ES-I3 (cell line): Measurements from ENCODE around the gene ATP6V1F.
A peak's percentile ranks its signal among the peaks of the same experiment; 100 is the strongest.

Experiments
- H3K36me3 ChIP-seq: 2 replicates; pipeline ENCODE4 v1.6.1; 2013; ENCODE audit warnings: mild to moderate bottlenecking, low read length, control low read depth, moderate library complexity; ENCODE audit not compliant: insufficient read depth
- H3K4me1 ChIP-seq: 2 replicates; pipeline ENCODE4 v1.6.1; 2013; ENCODE audit warnings: mild to moderate bottlenecking, control low read depth, low read length; ENCODE audit not compliant: insufficient read depth
- H3K9ac ChIP-seq: 2 replicates; pipeline ENCODE4 v1.6.1; 2013; ENCODE audit warnings: low read depth, mild to moderate bottlenecking, low read length, moderate library complexity
- H3K9me3 ChIP-seq: 2 replicates; pipeline ENCODE4 v1.6.1; 2013; ENCODE audit warnings: mild to moderate bottlenecking, low read length, moderate library complexity; ENCODE audit not compliant: control insufficient read depth, insufficient read depth

ATP6V1F gene

GRCh38 chr7:128865996-128866877 lies 3.6 kb downstream of the ATP6V1F start:
- H3K9ac ChIP-seq: no peak overlapping the region
- H3K9me3 ChIP-seq: no peaks in the 10 kb centered on the region
- no peaks in the 10 kb centered on the region for H3K36me3 ChIP-seq
- H3K4me1 ChIP-seq: no peaks in the 10 kb centered on the region; the same call in 1 of the 2 replicates

- Histone ChIP-seq H3K9ac (no peak overlapping the region), H3K4me1 (peaks cover 2% of the 10 kb centered on the region; the same call in 1 of the 2 replicates), H3K36me3 (no peaks in the 10 kb centered on the region), H3K9me3 (no peaks in the 10 kb centered on the region)
Measured at GRCh38 chr7:128867241-128867640, 4.6 kb downstream of the ATP6V1F start.

- Histone ChIP-seq H3K9ac (no peak overlapping the region; the same call in 1 of the 2 replicates), H3K9me3 (no peaks in the 10 kb centered on the region), H3K4me1 (peaks cover 3% of the 10 kb centered on the region; the same call in 1 of the 2 replicates), H3K36me3 (no peaks in the 10 kb centered on the region)
Measured at GRCh38 chr7:128867842-128868623, 5.4 kb downstream of the ATP6V1F start.

GRCh38 chr7:128868624-128869137 lies 6.0 kb downstream of the ATP6V1F start:
- Histone ChIP-seq H3K36me3 (no peaks in the 10 kb centered on the region), H3K4me1 (peaks cover 3% of the 10 kb centered on the region; the same call in 1 of the 2 replicates), H3K9ac (peak overlapping the region; percentile 69), H3K9me3 (no peaks in the 10 kb centered on the region)

GRCh38 chr7:128869138-128869943 lies 6.7 kb downstream of the ATP6V1F start:
- Histone ChIP-seq H3K9ac (peak overlapping the region; percentile 69), H3K36me3 (no peaks in the 10 kb centered on the region)

GRCh38 chr7:128869944-128870285 lies 7.3 kb downstream of the ATP6V1F start:
- H3K36me3 ChIP-seq: no peaks in the 10 kb centered on the region
- no peaks in the 10 kb centered on the region for H3K9me3 ChIP-seq
- peaks cover 3% of the 10 kb centered on the region; the same call in 1 of the 2 replicates for H3K4me1 ChIP-seq
- H3K9ac ChIP-seq: peak overlapping the region; percentile 69; the same call in 1 of the 2 replicates

More at GRCh38 chr7:128869138-128869943, 6.7 kb downstream of the ATP6V1F start:
- Histone ChIP-seq H3K9me3 (no peaks in the 10 kb centered on the region), H3K4me1 (peaks cover 3% of the 10 kb centered on the region; the same call in 1 of the 2 replicates)

- Histone ChIP-seq H3K4me1 (peaks cover 3% of the 10 kb centered on the region; the same call in 1 of the 2 replicates), H3K9ac (no peak overlapping the region), H3K9me3 (no peaks in the 10 kb centered on the region), H3K36me3 (no peaks in the 10 kb centered on the region)
Measured at GRCh38 chr7:128871050-128871449, 8.4 kb downstream of the ATP6V1F start.

GRCh38 chr7:128872394-128872824 lies 9.8 kb downstream of the ATP6V1F start:
- Histone ChIP-seq H3K9ac (no peak overlapping the region), H3K4me1 (peaks cover 3% of the 10 kb centered on the region; the same call in 1 of the 2 replicates), H3K9me3 (no peaks in the 10 kb centered on the region), H3K36me3 (no peaks in the 10 kb centered on the region)

- Histone ChIP-seq H3K4me1 (peaks cover 3% of the 10 kb centered on the region; the same call in 1 of the 2 replicates), H3K9ac (no peak overlapping the region), H3K9me3 (no peaks in the 10 kb centered on the region), H3K36me3 (no peaks in the 10 kb centered on the region)
Measured at GRCh38 chr7:128873234-128873633, 10.6 kb downstream of the ATP6V1F start.

GRCh38 chr7:128874140-128875031 lies 11.7 kb downstream of the ATP6V1F start:
- no peaks in the 10 kb centered on the region for H3K36me3 ChIP-seq
- H3K4me1 ChIP-seq: peaks cover 3% of the 10 kb centered on the region; the same call in 1 of the 2 replicates
- no peak overlapping the region for H3K9ac ChIP-seq
- H3K9me3 ChIP-seq: no peaks in the 10 kb centered on the region

- Histone ChIP-seq H3K36me3 (no peaks in the 10 kb centered on the region), H3K9me3 (no peaks in the 10 kb centered on the region), H3K9ac (no peak overlapping the region), H3K4me1 (peaks cover 3% of the 10 kb centered on the region; the same call in 1 of the 2 replicates)
Measured at GRCh38 chr7:128875523-128875948, 12.9 kb downstream of the ATP6V1F start.

GRCh38 chr7:128876127-128876526 lies 13.5 kb downstream of the ATP6V1F start:
- no peaks in the 10 kb centered on the region for H3K36me3 ChIP-seq
- H3K4me1 ChIP-seq: peaks cover 3% of the 10 kb centered on the region; the same call in 1 of the 2 replicates
- H3K9me3 ChIP-seq: no peaks in the 10 kb centered on the region
- H3K9ac ChIP-seq: no peak overlapping the region

- H3K9me3 ChIP-seq: no peaks in the 10 kb centered on the region
- H3K9ac ChIP-seq: no peak overlapping the region
- H3K36me3 ChIP-seq: no peaks in the 10 kb centered on the region
- peaks cover 3% of the 10 kb centered on the region; the same call in 1 of the 2 replicates for H3K4me1 ChIP-seq
Measured at GRCh38 chr7:128876586-128876977, 13.9 kb downstream of the ATP6V1F start.
